WTC11 (cell line): ENCODE results near the gene CDK16. TPM values are rescaled to one million over a fixed set of nuclear protein-coding genes. Genes with fewer than 3 reads are reported as not detected.

ENCODE experiments used
- ATAC-seq: fragments of 200-7000 bp; cut with Tn5 transposase; 2 replicates; pipeline ENCODE4 v1.10.0; 2021; ENCODE audit warnings: mild to moderate bottlenecking, moderate library complexity
- CTCF ChIA-PET: fragments of 300-600 bp; sonication (Branson Sonifier 250); formaldehyde crosslinking; loops from one replicate; lab custom pipeline; 2021; ENCODE audit warnings: antibody characterized with exemption; lab: Charles Lee
- POLR2A ChIA-PET: fragments of 350-600 bp; sonication (Branson Sonifier 250); formaldehyde crosslinking; loops from one replicate; lab custom pipeline; 2021; ENCODE audit warnings: antibody characterized with exemption; lab: Charles Lee
- DNase-seq: peaks from one replicate; pipeline ENCODE4 v3.0.0; 2021; ENCODE audit warnings: low spot score
- H3K27ac Mint-ChIP-seq: 2 replicates; pipeline ENCODE4 v1.8.0; 2021; ENCODE audit warnings: mixed read lengths
- H3K27me3 Mint-ChIP-seq: 2 replicates; pipeline ENCODE4 v1.8.0; 2021; ENCODE audit warnings: low read depth, mild to moderate bottlenecking, moderate library complexity, mixed read lengths
- H3K36me3 Mint-ChIP-seq: 2 replicates; pipeline ENCODE4 v1.8.0; 2021; ENCODE audit warnings: mixed read lengths
- H3K4me1 Mint-ChIP-seq: 2 replicates; pipeline ENCODE4 v1.8.0; 2022; ENCODE audit warnings: mixed read lengths
- H3K4me3 Mint-ChIP-seq: 2 replicates; pipeline ENCODE4 v1.8.0; 2021; ENCODE audit warnings: mild to moderate bottlenecking, moderate library complexity, mixed read lengths
- H3K9me3 Mint-ChIP-seq: 2 replicates; pipeline ENCODE4 v1.8.0; 2021; ENCODE audit warnings: mixed read lengths
- ATF2 ChIP-seq: sonication (generic); formaldehyde crosslinking; IDR thresholded peaks from 2 replicates; pipeline ENCODE4 v1.8.1; 2022; ENCODE audit warnings: low read depth, missing genetic modification reagents, borderline replicate concordance
- CBFB ChIP-seq: sonication (generic); formaldehyde crosslinking; IDR thresholded peaks from 2 replicates; pipeline ENCODE4 v1.8.1; 2022; ENCODE audit warnings: mild to moderate bottlenecking, low read depth, missing genetic modification reagents
- CTCF ChIP-seq: fragments of 200-600 bp; IDR thresholded peaks from 2 replicates; pipeline ENCODE4 v1.8.0; 2022; ENCODE audit warnings: antibody characterized with exemption
- ESRRA ChIP-seq: sonication (generic); formaldehyde crosslinking; IDR thresholded peaks from 2 replicates; pipeline ENCODE4 v1.8.1; 2022; ENCODE audit warnings: mild to moderate bottlenecking, missing genetic modification reagents, borderline replicate concordance
- FOXK1 ChIP-seq: sonication (generic); formaldehyde crosslinking; IDR thresholded peaks from 2 replicates; pipeline ENCODE4 v1.8.0; 2022; ENCODE audit warnings: mild to moderate bottlenecking, moderate library complexity, missing genetic modification reagents
- JAZF1 ChIP-seq: fragments of 250-450 bp; sonication (Bioruptor Pico); IDR thresholded peaks from 2 replicates; pipeline ENCODE4 v1.9.0; 2021; ENCODE audit warnings: moderate library complexity, mild to moderate bottlenecking, inconsistent platforms
- TEAD1 ChIP-seq: sonication (generic); formaldehyde crosslinking; IDR thresholded peaks from 2 replicates; pipeline ENCODE4 v1.8.0; 2022; ENCODE audit warnings: mild to moderate bottlenecking, missing genetic modification reagents
- TEAD4 ChIP-seq: sonication (generic); formaldehyde crosslinking; IDR thresholded peaks from 2 replicates; pipeline ENCODE4 v1.8.0; 2022; ENCODE audit warnings: mild to moderate bottlenecking, missing genetic modification reagents
- ZMAT4 ChIP-seq: fragments of 250-450 bp; sonication (Bioruptor Pico); IDR thresholded peaks from 2 replicates; pipeline ENCODE4 v1.9.0; 2021; ENCODE audit warnings: mild to moderate bottlenecking
- ZNF232 ChIP-seq: sonication (generic); formaldehyde crosslinking; IDR thresholded peaks from 2 replicates; pipeline ENCODE4 v1.8.0; 2022; ENCODE audit warnings: mild to moderate bottlenecking, missing genetic modification reagents
- ZNF281 ChIP-seq: sonication (generic); formaldehyde crosslinking; IDR thresholded peaks from 2 replicates; pipeline ENCODE4 v1.8.0; 2023; ENCODE audit warnings: mild to moderate bottlenecking, missing genetic modification reagents
- total RNA-seq: library from RNA; stranded (reverse); gene quantifications from 3 replicates; pipeline ENCODE4 v1.2.3, GENCODE V29; 2021
- TF ChIP-seq, protein P1 (sequence below): sonication (generic); formaldehyde crosslinking; IDR thresholded peaks from 2 replicates; pipeline ENCODE4 v1.8.0; 2022; ENCODE audit warnings: mild to moderate bottlenecking, missing genetic modification reagents
- TF ChIP-seq, protein P2 (sequence below): sonication (generic); formaldehyde crosslinking; IDR thresholded peaks from 2 replicates; pipeline ENCODE4 v1.8.1; 2022; ENCODE audit warnings: missing genetic modification reagents, borderline replicate concordance

The CDK16 gene
- total RNA-seq, 1 experiment from 2014 or later, result 130 TPM

DNA sequence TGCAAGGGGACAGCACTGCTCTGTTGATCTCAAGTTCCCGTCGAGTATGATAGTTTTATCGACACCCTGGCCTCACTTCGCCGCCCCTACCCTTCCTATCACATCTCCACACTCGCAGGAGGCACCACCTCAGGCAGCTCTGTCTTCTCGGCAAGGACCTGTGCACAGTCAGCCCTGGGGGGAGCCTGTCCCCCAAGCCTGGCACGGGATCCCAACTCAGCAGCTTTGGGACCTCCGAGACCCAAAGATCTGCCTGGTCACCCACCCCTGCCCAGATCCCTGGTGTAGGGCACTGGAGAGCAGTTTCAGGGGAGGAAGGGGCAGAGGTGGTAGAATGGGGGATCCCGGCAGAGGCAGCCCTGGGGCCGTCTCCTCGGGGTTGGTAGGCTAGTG lies 42.9 kb upstream of the CDK16 start (continued):
- TF ChIP-seq ATF2 (CRISPR knock-in tag) (no peak), ZNF232 (CRISPR knock-in tag) (no peak), ZMAT4 (CRISPR knock-in tag) (no peak), FOXK1 (no peak), ZNF281 (CRISPR knock-in tag) (no peak), CTCF (no peak), ESRRA (CRISPR knock-in tag) (no peak), TEAD4 (CRISPR knock-in tag) (no peak)
- TF ChIP-seq, protein P1, sequence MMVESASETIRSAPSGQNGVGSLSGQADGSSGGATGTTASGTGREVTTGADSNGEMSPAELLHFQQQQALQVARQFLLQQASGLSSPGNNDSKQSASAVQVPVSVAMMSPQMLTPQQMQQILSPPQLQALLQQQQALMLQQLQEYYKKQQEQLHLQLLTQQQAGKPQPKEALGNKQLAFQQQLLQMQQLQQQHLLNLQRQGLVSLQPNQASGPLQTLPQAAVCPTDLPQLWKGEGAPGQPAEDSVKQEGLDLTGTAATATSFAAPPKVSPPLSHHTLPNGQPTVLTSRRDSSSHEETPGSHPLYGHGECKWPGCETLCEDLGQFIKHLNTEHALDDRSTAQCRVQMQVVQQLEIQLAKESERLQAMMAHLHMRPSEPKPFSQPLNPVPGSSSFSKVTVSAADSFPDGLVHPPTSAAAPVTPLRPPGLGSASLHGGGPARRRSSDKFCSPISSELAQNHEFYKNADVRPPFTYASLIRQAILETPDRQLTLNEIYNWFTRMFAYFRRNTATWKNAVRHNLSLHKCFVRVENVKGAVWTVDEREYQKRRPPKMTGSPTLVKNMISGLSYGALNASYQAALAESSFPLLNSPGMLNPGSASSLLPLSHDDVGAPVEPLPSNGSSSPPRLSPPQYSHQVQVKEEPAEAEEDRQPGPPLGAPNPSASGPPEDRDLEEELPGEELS (CRISPR knock-in tag), result no peak
- TF ChIP-seq, protein P2, sequence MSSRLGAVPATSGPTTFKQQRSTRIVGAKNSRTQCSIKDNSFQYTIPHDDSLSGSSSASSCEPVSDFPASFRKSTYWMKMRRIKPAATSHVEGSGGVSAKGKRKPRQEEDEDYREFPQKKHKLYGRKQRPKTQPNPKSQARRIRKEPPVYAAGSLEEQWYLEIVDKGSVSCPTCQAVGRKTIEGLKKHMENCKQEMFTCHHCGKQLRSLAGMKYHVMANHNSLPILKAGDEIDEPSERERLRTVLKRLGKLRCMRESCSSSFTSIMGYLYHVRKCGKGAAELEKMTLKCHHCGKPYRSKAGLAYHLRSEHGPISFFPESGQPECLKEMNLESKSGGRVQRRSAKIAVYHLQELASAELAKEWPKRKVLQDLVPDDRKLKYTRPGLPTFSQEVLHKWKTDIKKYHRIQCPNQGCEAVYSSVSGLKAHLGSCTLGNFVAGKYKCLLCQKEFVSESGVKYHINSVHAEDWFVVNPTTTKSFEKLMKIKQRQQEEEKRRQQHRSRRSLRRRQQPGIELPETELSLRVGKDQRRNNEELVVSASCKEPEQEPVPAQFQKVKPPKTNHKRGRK (CRISPR knock-in tag), result no peak

- TF ChIP-seq TEAD1 (CRISPR knock-in tag) (no peak), JAZF1 (CRISPR knock-in tag) (no peak), CBFB (CRISPR knock-in tag) (no peak)
- TF ChIP-seq, all 79 proteins: peak for 0
- DNase-seq (no peak), ATAC-seq (no peak)
- Mint-ChIP-seq H3K27ac (peak overlapping the region; percentile 57; the same call in 1 of the 2 replicates), H3K9me3 (no peaks in the 10 kb centered on the region), H3K36me3 (peaks cover 22% of the 10 kb centered on the region), H3K4me3 (no peak overlapping the region), H3K4me1 (no peaks in the 10 kb centered on the region), H3K27me3 (no peaks in the 10 kb centered on the region)
- POLR2A ChIA-PET, result no interaction called here
- CTCF ChIA-PET, result no interaction called here
Measured at GRCh38 chrX:47176101-47176740, 42.3 kb upstream of the CDK16 start.
